Upper lobe of left lung (tissue), 6 donors: Measurements from ENCODE around the gene MTFR1L. TPM values are rescaled to one million over a fixed set of nuclear protein-coding genes. Genes with fewer than 3 reads are reported as not detected.
A peak's percentile ranks its signal among the peaks of the same experiment; 100 is the strongest.

Source experiments
- ATAC-seq, 2 donors: fragments of 200-7000 bp; cut with Tn5 transposase; one replicate each; pipeline ENCODE4 v1.9.1; 2022; ENCODE audit warnings: mild to moderate bottlenecking in 2 of 2, moderate library complexity in 2 of 2; ENCODE audit not compliant: low FRiP score in 2 of 2
- DNase-seq, 2 donors: peaks; one replicate each; pipeline ENCODE4 v3.0.0-alpha.2; 2019 to 2020
- H3K27ac ChIP-seq, 4 donors: fragments of 200-600 bp; sonication (generic); one replicate each; pipeline ENCODE4 v1.5.1; 2016 to 2019
- H3K27me3 ChIP-seq, 4 donors: fragments of 200-600 bp; sonication (generic); one replicate each; pipeline ENCODE4 v1.5.1; 2017 to 2019
- H3K36me3 ChIP-seq, 4 donors: fragments of 200-600 bp; sonication (generic); one replicate each; pipeline ENCODE4 v1.5.1; 2016 to 2019
- H3K4me1 ChIP-seq, 4 donors: fragments of 200-600 bp; sonication (generic); one replicate each; pipeline ENCODE4 v1.5.1; 2018 to 2019
- H3K4me3 ChIP-seq, 4 donors: fragments of 200-600 bp; sonication (generic); one replicate each; pipeline ENCODE4 v1.5.1; 2017 to 2019; ENCODE audit warnings: mild to moderate bottlenecking in 2 of 4, moderate library complexity in 1 of 4
- H3K9me3 ChIP-seq, 4 donors: fragments of 200-600 bp; sonication (generic); one replicate each; pipeline ENCODE4 v1.5.1; 2018 to 2019
- EP300 ChIP-seq, 4 donors: sonication (generic); formaldehyde crosslinking; IDR thresholded peaks; one replicate each; pipeline ENCODE4 v1.5.1; 2017; ENCODE audit warnings: antibody characterized with exemption in 4 of 4, control low read depth in 2 of 4
- POLR2A ChIP-seq, 4 donors: fragments of 450-650 bp; IDR thresholded peaks; one replicate each; pipeline ENCODE4 v1.5.1; 2016 to 2017; ENCODE audit warnings: antibody characterized with exemption in 4 of 4, mild to moderate bottlenecking in 2 of 4
- POLR2AphosphoS5 ChIP-seq, 2 donors: sonication (generic); formaldehyde crosslinking; IDR thresholded peaks; one replicate each; pipeline ENCODE4 v1.5.1; 2017; ENCODE audit warnings: antibody characterized with exemption in 2 of 2
- WGBS, 2 donors: methylation state at CpG; one replicate each; pipeline ENCODE4 v1.1.5; 2017 to 2018; 5-methylcytosine and 5-hydroxymethylcytosine counted together
- total RNA-seq, 6 donors: library from RNA; depleted of rRNA in 4 of 6; stranded (reverse); fragments of >200 nt in 4 of 6; gene quantifications; one replicate each; pipeline versions ENCODE4 v1.1.0 to v1.2.1, GENCODE V29; 2016 to 2021
- TF ChIP-seq, protein P1 (sequence below), 6 experiments: fragments of 450-650 bp in 4 of 6; fragments of 200-600 bp in 2 of 6; sonication (generic) in 2 of 6; IDR thresholded peaks; one replicate each; pipeline ENCODE4 v1.5.1; 2016 to 2019; ENCODE audit warnings: antibody characterized with exemption in 6 of 6
- donor health status: DM: no; HTN: no; CAD: no; lungs with moderate emphysema.
- donor health status: DM: no; HTN: yes; CAD: no; lungs with severe emphysema.

MTFR1L gene
- total RNA-seq, 6 donors from 2014 or later = 43.2 to 80.7 (median 53.6) TPM

DNA sequence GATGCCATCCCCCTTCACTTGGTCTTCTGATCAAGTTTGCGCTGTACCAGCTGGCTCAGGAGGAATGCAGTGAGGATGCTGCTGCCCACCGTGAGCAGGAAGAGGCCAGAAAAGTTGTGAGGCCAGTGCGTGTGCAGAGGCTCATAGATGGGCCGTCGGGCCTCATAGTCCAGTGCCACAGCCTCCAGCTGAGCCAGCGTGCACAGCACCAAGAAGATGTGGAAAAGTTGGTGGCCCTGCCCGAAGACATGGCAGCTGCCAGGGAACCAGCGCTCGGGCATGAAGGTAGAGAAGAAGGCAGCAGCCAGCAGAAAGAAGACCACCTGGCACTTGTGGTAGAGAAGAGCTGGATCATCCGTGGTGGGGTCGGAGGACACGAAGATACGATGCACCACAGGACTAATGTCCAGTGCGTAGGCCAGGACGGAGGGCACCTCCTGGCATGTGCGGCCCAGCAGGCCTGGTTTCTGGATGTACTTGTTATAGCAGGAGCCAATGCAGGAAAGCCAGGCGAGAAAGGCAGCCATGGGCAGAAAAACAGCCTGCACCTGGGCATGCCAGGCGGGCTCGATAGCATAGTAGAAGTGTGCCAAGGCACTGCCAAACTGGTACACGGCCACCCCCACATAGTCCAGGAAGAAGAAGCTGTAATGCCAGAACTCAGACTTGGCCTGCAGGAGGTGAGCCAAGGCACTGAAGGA lies 43.2 kb downstream of the MTFR1L start:
- H3K4me1 ChIP-seq = peaks cover 20 to 33% (median 25%) of the 10 kb centered on the region in 4 donors
- no peaks in the 10 kb centered on the region for H3K9me3 ChIP-seq
- no peak for ATAC-seq
- peaks cover 0 to 10% (median 2%) of the 10 kb centered on the region in 4 donors for H3K36me3 ChIP-seq
- no peaks in the 10 kb centered on the region for H3K27me3 ChIP-seq
- TF ChIP-seq, protein P1, sequence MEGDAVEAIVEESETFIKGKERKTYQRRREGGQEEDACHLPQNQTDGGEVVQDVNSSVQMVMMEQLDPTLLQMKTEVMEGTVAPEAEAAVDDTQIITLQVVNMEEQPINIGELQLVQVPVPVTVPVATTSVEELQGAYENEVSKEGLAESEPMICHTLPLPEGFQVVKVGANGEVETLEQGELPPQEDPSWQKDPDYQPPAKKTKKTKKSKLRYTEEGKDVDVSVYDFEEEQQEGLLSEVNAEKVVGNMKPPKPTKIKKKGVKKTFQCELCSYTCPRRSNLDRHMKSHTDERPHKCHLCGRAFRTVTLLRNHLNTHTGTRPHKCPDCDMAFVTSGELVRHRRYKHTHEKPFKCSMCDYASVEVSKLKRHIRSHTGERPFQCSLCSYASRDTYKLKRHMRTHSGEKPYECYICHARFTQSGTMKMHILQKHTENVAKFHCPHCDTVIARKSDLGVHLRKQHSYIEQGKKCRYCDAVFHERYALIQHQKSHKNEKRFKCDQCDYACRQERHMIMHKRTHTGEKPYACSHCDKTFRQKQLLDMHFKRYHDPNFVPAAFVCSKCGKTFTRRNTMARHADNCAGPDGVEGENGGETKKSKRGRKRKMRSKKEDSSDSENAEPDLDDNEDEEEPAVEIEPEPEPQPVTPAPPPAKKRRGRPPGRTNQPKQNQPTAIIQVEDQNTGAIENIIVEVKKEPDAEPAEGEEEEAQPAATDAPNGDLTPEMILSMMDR (IDR thresholded peaks at IDR 0.05) = no peak
- TF ChIP-seq POLR2A (IDR thresholded peaks at IDR 0.05) (no peak), POLR2AphosphoS5 (IDR thresholded peaks at IDR 0.05) (no peak), EP300 (IDR thresholded peaks at IDR 0.05) (no peak)
- H3K4me3 ChIP-seq = no peak overlapping the region
- WGBS, 2 donors = 96 to 97% methylated on average over 18 to 19 of the region's 20 CpGs
- no peak overlapping the region for H3K27ac ChIP-seq
- DNase-seq = peak in 1 of 2 donors; percentile 50

DNA sequence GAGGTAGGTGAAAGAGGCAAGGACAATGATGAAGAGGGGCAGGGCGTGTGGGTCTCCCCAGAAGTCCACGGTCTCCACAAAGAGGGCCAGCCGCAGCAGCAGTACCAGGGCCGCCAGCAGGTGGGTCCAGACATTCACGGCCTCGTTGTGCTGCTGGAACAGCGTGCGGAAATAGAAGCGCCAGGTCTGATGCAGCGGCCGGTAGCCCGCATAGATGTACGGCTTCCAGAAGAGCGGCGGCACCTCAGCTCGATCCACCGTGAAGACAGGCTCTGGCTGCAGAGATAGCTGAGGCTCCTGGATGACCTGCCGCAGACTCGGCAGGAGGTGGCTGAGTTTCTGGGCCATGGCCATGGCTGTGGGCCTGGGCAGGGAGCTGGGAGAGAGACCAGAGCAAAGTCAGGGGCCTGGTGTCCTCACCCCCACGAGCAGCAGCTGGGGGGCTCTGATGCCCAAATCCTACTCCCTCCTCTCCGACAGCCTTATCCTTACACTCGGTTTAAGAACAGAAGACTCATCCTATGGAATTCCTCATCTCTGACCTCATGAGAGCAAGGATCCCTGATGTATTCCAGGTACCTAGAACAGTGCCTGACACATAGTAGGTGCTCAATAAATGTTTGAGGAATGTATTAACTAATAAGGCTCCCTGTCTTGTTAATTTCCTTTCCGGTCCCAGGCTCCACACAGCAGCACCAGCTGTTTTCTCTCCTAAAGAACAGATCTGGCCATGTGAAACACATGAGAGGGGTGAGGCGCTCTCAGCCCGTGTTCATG lies 43.9 kb downstream of the MTFR1L start:
- WGBS, 2 donors = 92 to 94% methylated on average over 22 to 24 of the region's 25 CpGs

DNA sequence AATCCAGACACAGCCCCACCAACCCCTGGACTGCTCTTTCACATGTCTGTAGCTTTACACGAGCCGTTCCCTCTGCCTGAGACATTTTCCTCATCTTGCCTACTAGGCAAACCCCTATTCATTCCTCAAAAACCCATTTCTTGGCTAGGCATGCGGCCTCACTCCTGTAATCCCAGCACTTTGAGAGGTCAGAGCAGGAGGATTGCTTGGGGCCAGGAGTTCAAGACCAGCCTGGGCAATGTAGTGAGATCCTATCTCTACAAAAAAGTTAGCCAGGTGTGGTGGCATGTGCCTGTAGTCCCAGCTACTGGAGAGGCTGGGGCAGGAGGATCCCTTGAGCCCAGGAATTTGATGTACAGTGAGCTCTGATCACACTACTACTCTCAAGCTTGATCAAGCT lies 44.7 kb downstream of the MTFR1L start:
- H3K36me3 ChIP-seq = peaks cover 0 to 10% (median 2%) of the 10 kb centered on the region in 4 donors
- peaks cover 13 to 27% (median 18%) of the 10 kb centered on the region in 4 donors for H3K4me1 ChIP-seq
- no peaks in the 10 kb centered on the region for H3K9me3 ChIP-seq
- TF ChIP-seq EP300 (IDR thresholded peaks at IDR 0.05) (no peak), POLR2A (IDR thresholded peaks at IDR 0.05) (no peak), POLR2AphosphoS5 (IDR thresholded peaks at IDR 0.05) (no peak)
- TF ChIP-seq, protein P1 (IDR thresholded peaks at IDR 0.05) = no peak
- H3K27me3 ChIP-seq = no peaks in the 10 kb centered on the region
- DNase-seq (no peak), ATAC-seq (no peak)
- no peak overlapping the region for H3K4me3 ChIP-seq
- no peak overlapping the region for H3K27ac ChIP-seq
- 64 to 78% methylated on average over 3 of the region's 3 CpGs for WGBS, 2 donors

More for the DNA sequence above, 43.9 kb downstream of the MTFR1L start:
- Histone ChIP-seq H3K36me3 (peaks cover 0 to 10% (median 2%) of the 10 kb centered on the region in 4 donors), H3K4me1 (peaks cover 18 to 32% (median 24%) of the 10 kb centered on the region in 4 donors), H3K4me3 (no peak overlapping the region), H3K27me3 (no peaks in the 10 kb centered on the region), H3K9me3 (no peaks in the 10 kb centered on the region), H3K27ac (no peak overlapping the region)
- peak in 1 of 2 donors; percentile 52 for DNase-seq
- ATAC-seq = no peak
- TF ChIP-seq POLR2AphosphoS5 (IDR thresholded peaks at IDR 0.05) (no peak), EP300 (IDR thresholded peaks at IDR 0.05) (no peak), POLR2A (IDR thresholded peaks at IDR 0.05) (no peak)
- TF ChIP-seq, protein P1 (IDR thresholded peaks at IDR 0.05) = no peak

DNA sequence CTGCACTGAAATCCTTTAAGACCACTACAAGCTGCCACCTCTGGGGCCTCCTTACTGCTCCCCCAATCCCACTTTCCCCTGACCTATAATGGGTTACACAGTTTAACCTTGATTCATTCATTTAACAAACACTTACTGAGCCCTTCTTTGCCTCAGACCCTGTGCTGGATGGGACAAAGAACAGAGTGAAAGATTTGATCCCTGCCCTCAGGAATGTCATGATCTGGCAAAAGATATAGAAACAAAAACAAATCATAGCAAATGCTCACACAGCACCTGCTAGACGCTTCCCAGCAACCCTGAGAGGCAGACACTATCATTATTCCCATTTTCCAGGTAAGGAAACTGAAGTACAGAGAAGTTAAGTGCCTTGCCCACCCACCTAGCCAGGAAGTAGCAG lies 46.5 kb downstream of the MTFR1L start:
- no peak overlapping the region for H3K27ac ChIP-seq
- H3K4me1 ChIP-seq = peaks cover 6 to 19% (median 8%) of the 10 kb centered on the region in 4 donors
- ATAC-seq (no peak), DNase-seq (no peak)
- TF ChIP-seq EP300 (IDR thresholded peaks at IDR 0.05) (no peak), POLR2AphosphoS5 (IDR thresholded peaks at IDR 0.05) (no peak), POLR2A (IDR thresholded peaks at IDR 0.05) (no peak)
- TF ChIP-seq, protein P1 (IDR thresholded peaks at IDR 0.05) = no peak
- 69 to 78% methylated on average over 1 of the region's 1 CpG for WGBS, 2 donors
- H3K36me3 ChIP-seq = peaks cover 0 to 10% (median 2%) of the 10 kb centered on the region in 4 donors
- no peak overlapping the region for H3K4me3 ChIP-seq
- H3K27me3 ChIP-seq = no peaks in the 10 kb centered on the region
- H3K9me3 ChIP-seq = no peaks in the 10 kb centered on the region
